ENCODE measurements around the gene SREBF1.
A peak's percentile ranks its signal among the peaks of the same experiment; 100 is the strongest.

SREBF1 gene

DNA sequence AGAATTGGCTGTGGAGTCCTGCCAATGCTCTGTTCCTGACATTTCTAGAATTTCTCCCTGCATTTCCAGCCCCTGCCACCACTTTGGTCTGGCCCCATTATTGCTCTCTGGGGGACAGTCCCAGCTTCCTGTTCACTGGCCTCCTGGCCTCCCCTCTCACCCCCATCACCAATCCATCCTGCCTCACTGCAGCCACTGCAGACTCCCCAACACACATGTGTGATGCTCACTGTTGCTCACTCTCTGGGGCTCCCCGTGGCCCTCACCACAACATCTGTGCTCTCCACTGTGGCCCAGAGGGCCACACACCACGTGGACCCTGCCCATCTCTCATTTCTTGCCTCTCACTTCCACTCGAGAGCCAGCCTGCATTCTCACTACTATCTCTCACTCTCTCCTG lies 64.6 kb downstream of the SREBF1 start:
- H3K79me2 ChIP-seq (ENCODE audit: insufficient read depth, low read length): peaks cover 96% of the 10 kb centered on the region

DNA sequence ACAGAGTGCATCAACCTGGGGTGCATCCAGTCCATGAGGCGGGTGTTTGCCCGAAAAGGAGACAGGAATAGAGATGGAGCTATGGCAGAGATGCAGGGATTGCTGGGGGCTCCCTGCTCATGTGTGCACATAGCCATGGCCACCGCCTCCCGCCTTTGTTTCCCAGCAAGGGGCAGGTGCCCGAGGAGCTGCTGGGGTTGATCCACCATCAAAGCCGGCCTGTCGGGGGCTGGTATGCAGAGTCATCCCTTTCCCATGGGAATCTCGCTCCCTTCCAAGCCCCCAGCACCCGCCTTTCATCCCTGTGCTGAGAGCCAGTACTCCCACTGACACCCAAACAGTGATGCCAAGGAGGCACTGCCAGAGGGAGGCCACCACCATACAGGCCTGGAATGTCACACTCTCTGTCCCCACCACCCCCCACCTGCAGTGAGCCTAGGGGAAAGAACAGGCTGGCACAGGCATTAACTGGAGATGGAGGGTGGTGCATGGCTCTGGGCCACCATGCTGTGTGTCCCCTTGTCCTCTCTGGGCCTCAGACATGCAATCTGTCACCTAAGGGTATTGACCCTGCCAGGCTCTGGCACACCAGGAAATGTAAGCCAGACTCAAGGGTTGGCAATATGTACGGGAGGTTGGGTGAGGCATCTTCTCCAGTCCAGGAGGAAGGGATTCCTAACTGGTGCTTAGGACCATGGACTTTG lies 65.1 kb downstream of the SREBF1 start:
- H3K4me1 ChIP-seq (ENCODE audit: insufficient read depth, low read length, poor library complexity, severe bottlenecking): peaks cover 54% of the 10 kb centered on the region

More for the DNA sequence above, 64.6 kb downstream of the SREBF1 start:
- TF ChIP-seq, protein P1, sequence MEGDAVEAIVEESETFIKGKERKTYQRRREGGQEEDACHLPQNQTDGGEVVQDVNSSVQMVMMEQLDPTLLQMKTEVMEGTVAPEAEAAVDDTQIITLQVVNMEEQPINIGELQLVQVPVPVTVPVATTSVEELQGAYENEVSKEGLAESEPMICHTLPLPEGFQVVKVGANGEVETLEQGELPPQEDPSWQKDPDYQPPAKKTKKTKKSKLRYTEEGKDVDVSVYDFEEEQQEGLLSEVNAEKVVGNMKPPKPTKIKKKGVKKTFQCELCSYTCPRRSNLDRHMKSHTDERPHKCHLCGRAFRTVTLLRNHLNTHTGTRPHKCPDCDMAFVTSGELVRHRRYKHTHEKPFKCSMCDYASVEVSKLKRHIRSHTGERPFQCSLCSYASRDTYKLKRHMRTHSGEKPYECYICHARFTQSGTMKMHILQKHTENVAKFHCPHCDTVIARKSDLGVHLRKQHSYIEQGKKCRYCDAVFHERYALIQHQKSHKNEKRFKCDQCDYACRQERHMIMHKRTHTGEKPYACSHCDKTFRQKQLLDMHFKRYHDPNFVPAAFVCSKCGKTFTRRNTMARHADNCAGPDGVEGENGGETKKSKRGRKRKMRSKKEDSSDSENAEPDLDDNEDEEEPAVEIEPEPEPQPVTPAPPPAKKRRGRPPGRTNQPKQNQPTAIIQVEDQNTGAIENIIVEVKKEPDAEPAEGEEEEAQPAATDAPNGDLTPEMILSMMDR (conservative IDR thresholded peaks at IDR 0.05; ENCODE audit: low read length): no peak
- no peak for TF ChIP-seq EZH2phosphoT487 (IDR thresholded peaks at IDR 0.05; ENCODE audit: borderline replicate concordance)
- H3K4me3 ChIP-seq (ENCODE audit: low read length, poor library complexity, severe bottlenecking): no peak overlapping the region
- no peak overlapping the region for H3K9ac ChIP-seq (ENCODE audit: low read depth, low read length, poor library complexity, severe bottlenecking)
- peaks cover 4% of the 10 kb centered on the region; the same call in 1 of the 2 replicates for H3K36me3 ChIP-seq (ENCODE audit: insufficient read depth, low read length)
- no peaks in the 10 kb centered on the region for H3K9me3 ChIP-seq (ENCODE audit: insufficient read depth, low read depth, low read length)
- no peaks in the 10 kb centered on the region for H3F3A ChIP-seq (ENCODE audit: low read depth)
- H3K27me3 ChIP-seq (ENCODE audit: insufficient read depth, low read length, poor library complexity, severe bottlenecking): no peaks in the 10 kb centered on the region
- peak overlapping the region; percentile 7 for H3K4me2 ChIP-seq (ENCODE audit: low read depth, low read length, poor library complexity, severe bottlenecking)
- H3K9me2 ChIP-seq (replicated peaks; ENCODE audit: low read depth, low read length): no peaks in the 10 kb centered on the region
- H3K4me1 ChIP-seq (ENCODE audit: insufficient read depth, low read length, poor library complexity, severe bottlenecking): peaks cover 49% of the 10 kb centered on the region
- no peak overlapping the region for H2AFZ ChIP-seq (ENCODE audit: low read length)
- peaks cover 54% of the 10 kb centered on the region for H4K20me1 ChIP-seq (ENCODE audit: insufficient read depth, low read length, poor library complexity, severe bottlenecking)

DNA sequence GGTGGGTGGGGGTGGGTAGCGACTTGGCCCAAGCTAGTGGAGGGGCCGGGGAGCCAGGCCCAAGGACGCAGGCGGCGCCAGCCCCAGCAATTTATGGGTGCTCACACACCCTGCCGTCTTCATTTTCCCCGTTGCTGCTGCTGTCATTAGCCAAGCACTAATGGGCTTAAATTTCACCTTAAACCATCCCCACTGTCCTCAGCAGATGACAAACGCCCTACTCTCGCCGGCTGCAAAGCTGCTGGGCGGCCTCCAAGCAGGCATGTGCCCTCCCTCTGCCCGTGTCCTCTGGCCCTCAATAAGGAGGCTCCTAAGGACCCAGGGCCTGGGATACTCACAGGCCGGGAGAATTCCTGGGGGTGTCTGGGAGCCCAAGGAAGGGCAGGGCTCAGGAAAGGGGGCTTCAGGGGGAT lies 66.1 kb downstream of the SREBF1 start:
- H3K9me3 ChIP-seq (ENCODE audit: insufficient read depth, low read depth, low read length): no peaks in the 10 kb centered on the region
- peaks cover 64% of the 10 kb centered on the region for H3K4me1 ChIP-seq (ENCODE audit: insufficient read depth, low read length, poor library complexity, severe bottlenecking)
- no peaks in the 10 kb centered on the region for H3F3A ChIP-seq (ENCODE audit: low read depth)
- TF ChIP-seq, protein P1 (conservative IDR thresholded peaks at IDR 0.05; ENCODE audit: low read length): no peak
- peaks cover 97% of the 10 kb centered on the region for H3K79me2 ChIP-seq (ENCODE audit: insufficient read depth, low read length)
- no peaks in the 10 kb centered on the region for H3K27me3 ChIP-seq (ENCODE audit: insufficient read depth, low read length, poor library complexity, severe bottlenecking)
- H2AFZ ChIP-seq (ENCODE audit: low read length): no peak overlapping the region
- no peak overlapping the region for H3K4me2 ChIP-seq (ENCODE audit: low read depth, low read length, poor library complexity, severe bottlenecking)
- H3K9me2 ChIP-seq (replicated peaks; ENCODE audit: low read depth, low read length): no peaks in the 10 kb centered on the region
- peaks cover 5% of the 10 kb centered on the region; the same call in 1 of the 2 replicates for H3K36me3 ChIP-seq (ENCODE audit: insufficient read depth, low read length)
- no peak overlapping the region for H3K4me3 ChIP-seq (ENCODE audit: low read length, poor library complexity, severe bottlenecking)
- H4K20me1 ChIP-seq (ENCODE audit: insufficient read depth, low read length, poor library complexity, severe bottlenecking): peaks cover 50% of the 10 kb centered on the region
- no peak overlapping the region for H3K9ac ChIP-seq (ENCODE audit: low read depth, low read length, poor library complexity, severe bottlenecking)

More for the DNA sequence above, 65.1 kb downstream of the SREBF1 start:
- Histone ChIP-seq H3F3A (ENCODE audit: low read depth) (no peaks in the 10 kb centered on the region), H3K4me3 (ENCODE audit: low read length, poor library complexity, severe bottlenecking) (no peak overlapping the region), H4K20me1 (ENCODE audit: insufficient read depth, low read length, poor library complexity, severe bottlenecking) (peaks cover 50% of the 10 kb centered on the region), H2AFZ (ENCODE audit: low read length) (no peak overlapping the region), H3K36me3 (ENCODE audit: insufficient read depth, low read length) (peaks cover 4% of the 10 kb centered on the region; the same call in 1 of the 2 replicates), H3K27me3 (ENCODE audit: insufficient read depth, low read length, poor library complexity, severe bottlenecking) (no peaks in the 10 kb centered on the region), H3K79me2 (ENCODE audit: insufficient read depth, low read length) (peaks cover 96% of the 10 kb centered on the region), H3K9me2 (replicated peaks; ENCODE audit: low read depth, low read length) (no peaks in the 10 kb centered on the region), H3K9me3 (ENCODE audit: insufficient read depth, low read depth, low read length) (no peaks in the 10 kb centered on the region), H3K4me2 (ENCODE audit: low read depth, low read length, poor library complexity, severe bottlenecking) (peak overlapping the region; percentile 7), H3K9ac (ENCODE audit: low read depth, low read length, poor library complexity, severe bottlenecking) (no peak overlapping the region)
- TF ChIP-seq, protein P1 (conservative IDR thresholded peaks at IDR 0.05; ENCODE audit: low read length): no peak
- TF ChIP-seq EZH2phosphoT487 (IDR thresholded peaks at IDR 0.05; ENCODE audit: borderline replicate concordance): no peak
